ENCODE results near the gene DNAH14. TPM values are rescaled to one million over a fixed set of nuclear protein-coding genes. Genes with fewer than 3 reads are reported as not detected.

DNAH14 gene
- total and polyA plus RNA-seq, 4 donors: 2.7 to 19.8 (median 9.6) TPM

GRCh38 chr1:225446981-225447615, 517.6 kb downstream of the DNAH14 start (continued):
- TF ChIP-seq REST (IDR thresholded peaks at IDR 0.05) (no peak), SP1 (IDR thresholded peaks at IDR 0.05) (no peak)

- Histone ChIP-seq H3K27ac (ENCODE audit: low read depth in 1 of 2, low read length in 2 of 2) (peak overlapping the region; percentile 4 to 8), H3K9ac (ENCODE audit: low read depth in 1 of 2, low read length in 2 of 2) (no peak overlapping the region), H3K27me3 (ENCODE audit: control insufficient read depth in 4 of 4, insufficient read depth in 4 of 4, low read length in 3 of 4) (no peaks in the 10 kb centered on the region), H3K4me1 (ENCODE audit: control insufficient read depth in 4 of 4, insufficient read depth in 4 of 4, low read length in 3 of 4) (peaks cover 3 to 23% (median 15%) of the 10 kb centered on the region in 4 donors), H3K4me3 (ENCODE audit: low read depth in 1 of 3, low read length in 3 of 3) (no peak overlapping the region), H3K36me3 (ENCODE audit: control insufficient read depth in 4 of 4, insufficient read depth in 3 of 4, low read depth in 1 of 4, low read length in 3 of 4) (no peaks in the 10 kb centered on the region), H3K9me3 (ENCODE audit: control insufficient read depth in 4 of 4, low read length in 3 of 4) (no peaks in the 10 kb centered on the region)
- no peak for DNase-seq (ENCODE audit: low spot score)
- TF ChIP-seq RXRA (IDR thresholded peaks at IDR 0.05): peak; percentile 21 to 35
- TF ChIP-seq YY1 (IDR thresholded peaks at IDR 0.05): no peak
- TF ChIP-seq SP1 (IDR thresholded peaks at IDR 0.05): peak; percentile 58
- peak; percentile 36 for TF ChIP-seq NR2F2 (IDR thresholded peaks at IDR 0.05)
- WGBS: 72% methylated on average over 8 of the region's 8 CpGs
Measured at GRCh38 chr1:225447650-225448089, 518.2 kb downstream of the DNAH14 start.

GRCh38 chr1:225448146-225448805, 518.8 kb downstream of the DNAH14 start:
- H3K36me3 ChIP-seq (ENCODE audit: control insufficient read depth in 4 of 4, insufficient read depth in 3 of 4, low read depth in 1 of 4, low read length in 3 of 4): no peaks in the 10 kb centered on the region
- H3K27ac ChIP-seq (ENCODE audit: low read depth in 1 of 2, low read length in 2 of 2): peak overlapping the region in 1 of 2 donors; percentile 7
- no peak overlapping the region for H3K9ac ChIP-seq (ENCODE audit: low read depth in 1 of 2, low read length in 2 of 2)
- H3K4me1 ChIP-seq (ENCODE audit: control insufficient read depth in 4 of 4, insufficient read depth in 4 of 4, low read length in 3 of 4): peaks cover under 1 to 18% (median 9%) of the 10 kb centered on the region in 4 donors
- H3K27me3 ChIP-seq (ENCODE audit: control insufficient read depth in 4 of 4, insufficient read depth in 4 of 4, low read length in 3 of 4): no peaks in the 10 kb centered on the region
- no peak for TF ChIP-seq RXRA (IDR thresholded peaks at IDR 0.05)
- TF ChIP-seq YY1 (IDR thresholded peaks at IDR 0.05): no peak
- TF ChIP-seq NR2F2 (IDR thresholded peaks at IDR 0.05): no peak
- TF ChIP-seq MAX (IDR thresholded peaks at IDR 0.05): no peak
- no peak for TF ChIP-seq RAD21 (IDR thresholded peaks at IDR 0.05)
- TF ChIP-seq HNF4A (conservative IDR thresholded peaks at IDR 0.05): no peak
- TF ChIP-seq FOXA1 (IDR thresholded peaks at IDR 0.05): no peak
- TF ChIP-seq SP1 (IDR thresholded peaks at IDR 0.05): no peak
- no peak for TF ChIP-seq FOXA2 (IDR thresholded peaks at IDR 0.05)
- no peak for TF ChIP-seq HNF4G (IDR thresholded peaks at IDR 0.05)
- TF ChIP-seq JUND (IDR thresholded peaks at IDR 0.05): no peak
- TF ChIP-seq ZBTB33 (IDR thresholded peaks at IDR 0.05): no peak
- TF ChIP-seq CTCF (IDR thresholded peaks at IDR 0.05; ENCODE audit: low read depth, low read length, missing input control): no peak
- no peak for TF ChIP-seq REST (IDR thresholded peaks at IDR 0.05)
- H3K4me3 ChIP-seq (ENCODE audit: low read depth in 1 of 3, low read length in 3 of 3): no peak overlapping the region
- H3K9me3 ChIP-seq (ENCODE audit: control insufficient read depth in 4 of 4, low read length in 3 of 4): no peaks in the 10 kb centered on the region
- 86% methylated on average over 9 of the region's 9 CpGs for WGBS
- no peak for DNase-seq (ENCODE audit: low spot score)
